GM18858 (cell line): ENCODE measurements around the gene SPEG.

Experiments
- ATAC-seq: cut with Tn5 transposase; IDR thresholded peaks from one replicate; pipeline ENCODE4 v1.9.1; 2021; ENCODE audit not compliant: unreplicated experiment

Gene SPEG

GRCh38 chr2:219493086-219493485, 58.4 kb downstream of the SPEG start:
- ATAC-seq, result no peak

- ATAC-seq, result no peak
Measured at GRCh38 chr2:219494952-219495530, 60.4 kb downstream of the SPEG start.

GRCh38 chr2:219495531-219496122, 61.0 kb downstream of the SPEG start:
- no peak for ATAC-seq

GRCh38 chr2:219496247-219496824, 61.7 kb downstream of the SPEG start:
- ATAC-seq, result no peak

GRCh38 chr2:219496825-219497494, 62.3 kb downstream of the SPEG start:
- no peak for ATAC-seq

GRCh38 chr2:219497495-219498279, 63.0 kb downstream of the SPEG start:
- ATAC-seq, result no peak

GRCh38 chr2:219498280-219499057, 63.8 kb downstream of the SPEG start, which contains the start of gene GMPPA:
GMPPA (plus strand) TSS chr2:219498891; CDS start chr2:219499976, 1,085 bp downstream.
- peak; percentile 97 for ATAC-seq

GRCh38 chr2:219499058-219499307, 64.3 kb downstream of the SPEG start:
- ATAC-seq, result no peak

GRCh38 chr2:219499555-219499954, 64.9 kb downstream of the SPEG start:
- ATAC-seq, result no peak

GRCh38 chr2:219500135-219500534, 65.5 kb downstream of the SPEG start:
- no peak for ATAC-seq

- no peak for ATAC-seq
Measured at GRCh38 chr2:219501849-219502248, 67.2 kb downstream of the SPEG start.

GRCh38 chr2:219502618-219503017, 68.0 kb downstream of the SPEG start:
- no peak for ATAC-seq

- ATAC-seq, result no peak
Measured at GRCh38 chr2:219505585-219505984, 70.9 kb downstream of the SPEG start.

- no peak for ATAC-seq
Measured at GRCh38 chr2:219506153-219506801, 71.6 kb downstream of the SPEG start.

GRCh38 chr2:219506802-219507526, 72.3 kb downstream of the SPEG start:
- ATAC-seq, result no peak

GRCh38 chr2:219507581-219508443, 73.2 kb downstream of the SPEG start:
- ATAC-seq, result no peak

- ATAC-seq, result no peak
Measured at GRCh38 chr2:219508444-219508734, 73.7 kb downstream of the SPEG start.

- ATAC-seq, result no peak
Measured at GRCh38 chr2:219508971-219509779, 74.5 kb downstream of the SPEG start.
